ENCODE measurements around the gene ZNF549. TPM values are rescaled to one million over a fixed set of nuclear protein-coding genes. Genes with fewer than 3 reads are reported as not detected.
"Not testable (repeated sequence)": the region's sequence is repeated elsewhere in the genome, so short reads cannot be mapped to it uniquely, and the experiment has no call there.

The ZNF549 gene
- 3.4 TPM for polyA plus RNA-seq (2012; ENCODE audit: missing spikeins)

DNA sequence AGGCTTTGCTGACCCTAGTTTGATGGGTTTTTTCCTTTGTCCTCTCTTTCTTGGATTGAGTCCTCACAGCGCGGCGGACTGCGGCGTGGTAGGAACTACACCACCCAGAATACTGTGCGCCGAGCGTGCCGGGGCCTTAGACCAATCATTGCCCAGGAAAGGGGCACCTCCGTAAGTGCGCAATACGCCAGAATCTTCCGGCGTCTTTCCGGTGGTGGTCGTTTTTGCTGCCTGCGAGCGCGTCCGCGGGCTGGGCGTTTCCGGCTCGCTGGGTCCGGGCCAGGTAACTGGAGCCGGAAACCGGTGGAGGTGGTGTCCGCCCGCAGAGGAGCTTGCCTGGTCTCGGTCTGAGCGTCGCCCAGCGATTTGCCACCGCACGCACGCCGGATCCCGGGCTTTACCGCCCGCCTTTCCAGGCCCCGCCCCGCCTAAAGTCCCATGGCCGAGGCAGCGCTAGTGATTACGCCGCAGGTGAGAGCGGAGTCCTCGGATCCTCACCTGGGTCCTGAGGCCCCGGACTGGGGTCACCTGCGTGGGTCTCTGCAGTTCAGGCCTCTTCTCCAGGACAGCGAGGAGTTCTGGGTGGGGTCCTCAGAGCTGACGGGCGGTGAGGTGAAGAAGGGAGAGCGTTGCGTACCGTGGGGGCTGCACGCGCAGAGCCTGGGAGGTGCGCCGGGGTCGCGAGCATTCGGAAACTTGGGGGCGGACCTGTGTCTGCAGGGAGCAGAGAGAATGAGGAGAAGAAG, at the start of gene ZNF549:
TSS of gene ZNF549 (plus strand) at position 221 of the 746 bp plus-strand sequence. CDS start at position 439, 218 bp downstream.
- DNase-seq (ENCODE audit: insufficient read length): peak; percentile 75
- TF ChIP-seq POLR2A (IDR thresholded peaks at IDR 0.05; ENCODE audit: low read depth, low read length) (peak; percentile 80; the same call in 1 of the 2 replicates), TAF1 (IDR thresholded peaks at IDR 0.05; ENCODE audit: borderline replicate concordance, low read depth, low read length) (peak; percentile 46; the same call in 1 of the 2 replicates), POLR2AphosphoS5 (IDR thresholded peaks at IDR 0.05; ENCODE audit: low read depth, low read length) (peak; percentile 70)
- peak; percentile 88 for FAIRE-seq

GRCh38 chr19:57487477-57488298, 39.5 kb upstream of the ZNF549 start, which contains the start of gene ZNF419:
TSS of gene ZNF419 (plus strand) at chr19:57487750. CDS start at chr19:57487951, 201 bp downstream.
- peak; percentile 31; the same call in 1 of the 2 replicates for TF ChIP-seq TAF1 (IDR thresholded peaks at IDR 0.05; ENCODE audit: borderline replicate concordance, low read depth, low read length)
- peak; percentile 72; the same call in 1 of the 2 replicates for TF ChIP-seq POLR2A (IDR thresholded peaks at IDR 0.05; ENCODE audit: low read depth, low read length)
- peak; percentile 67; the same call in 1 of the 2 replicates for TF ChIP-seq POLR2AphosphoS5 (IDR thresholded peaks at IDR 0.05; ENCODE audit: low read depth, low read length)
- FAIRE-seq (peak; percentile 92), DNase-seq (ENCODE audit: insufficient read length) (peak; percentile 75)

- not testable (repeated sequence) for DNase-seq (ENCODE audit: insufficient read length); FAIRE-seq
Observed at GRCh38 chr19:57488299-57488644, 38.9 kb upstream of the ZNF549 start.

DNA sequence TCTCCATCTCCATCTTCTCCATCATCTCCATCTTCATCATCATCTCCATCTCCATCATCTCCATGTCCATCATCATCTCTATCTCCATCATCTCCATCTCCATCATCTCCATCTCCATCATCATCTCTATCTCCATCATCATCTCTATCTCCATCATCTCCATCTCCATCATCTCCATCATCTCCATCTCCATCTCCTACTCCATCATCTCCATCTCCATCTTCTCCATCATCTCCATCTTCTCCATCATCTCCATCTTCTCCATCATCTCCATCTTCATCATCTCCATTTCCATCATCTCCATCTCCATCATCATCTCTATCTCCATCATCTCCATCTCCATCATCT, 27.9 kb upstream of the ZNF549 start:
- not testable (repeated sequence) for FAIRE-seq; DNase-seq (ENCODE audit: insufficient read length)

- DNase-seq (ENCODE audit: insufficient read length) (peak; percentile 79), FAIRE-seq (peak; percentile 98)
- TF ChIP-seq POLR2AphosphoS5 (IDR thresholded peaks at IDR 0.05; ENCODE audit: low read depth, low read length) (peak; percentile 84), TAF1 (IDR thresholded peaks at IDR 0.05; ENCODE audit: borderline replicate concordance, low read depth, low read length) (peak; percentile 51; the same call in 1 of the 2 replicates), POLR2A (IDR thresholded peaks at IDR 0.05; ENCODE audit: low read depth, low read length) (peak; percentile 92)
Observed at GRCh38 chr19:57499680-57500395, 27.3 kb upstream of the ZNF549 start, which contains the start of gene ZNF773. TSS of gene ZNF773 (plus strand) at chr19:57499938. CDS start at chr19:57500081, 143 bp downstream.

DNA sequence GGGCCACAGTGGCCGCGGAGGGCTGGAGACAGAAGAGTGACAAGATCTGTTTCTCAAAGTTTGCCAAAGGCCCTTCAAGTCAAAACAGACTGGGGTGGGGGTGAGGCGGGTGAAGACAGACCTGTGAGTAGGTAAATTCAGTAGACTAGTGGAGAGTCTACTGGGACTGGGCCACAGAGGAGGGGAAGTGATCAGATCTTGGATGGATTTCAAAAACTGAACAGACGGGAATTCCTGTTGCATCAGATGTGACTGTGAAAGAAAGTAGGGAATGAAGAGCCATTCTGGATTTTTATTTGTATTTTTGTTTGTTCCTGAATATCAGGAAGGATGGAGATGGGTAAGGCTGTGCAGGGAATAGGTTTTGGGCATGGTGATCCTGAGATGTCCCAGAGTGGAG, 26.8 kb upstream of the ZNF549 start:
- not testable (repeated sequence) for FAIRE-seq; DNase-seq (ENCODE audit: insufficient read length)

DNA sequence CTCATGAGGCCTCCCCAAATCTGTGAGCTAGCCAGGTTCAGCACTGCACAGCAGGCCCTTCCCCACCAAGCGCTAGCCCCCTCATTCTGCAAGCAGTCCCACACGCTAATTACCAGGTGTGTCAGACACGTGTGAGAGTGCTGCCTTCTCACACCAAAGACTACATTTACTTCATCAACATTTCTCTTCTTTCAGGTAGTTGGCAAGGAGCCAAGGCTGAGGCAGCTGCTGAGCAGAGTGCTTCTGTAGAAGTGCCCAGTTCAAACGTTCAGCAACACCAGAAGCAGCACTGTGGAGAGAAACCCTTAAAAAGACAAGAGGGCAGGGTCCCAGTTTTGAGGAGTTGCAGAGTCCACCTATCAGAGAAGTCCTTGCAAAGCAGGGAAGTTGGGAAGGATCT, 21.0 kb upstream of the ZNF549 start:
- TF ChIP-seq POLR2AphosphoS5 (IDR thresholded peaks at IDR 0.05; ENCODE audit: low read depth, low read length): no peak
- FAIRE-seq: no peak
- no peak for DNase-seq (ENCODE audit: insufficient read length)

DNA sequence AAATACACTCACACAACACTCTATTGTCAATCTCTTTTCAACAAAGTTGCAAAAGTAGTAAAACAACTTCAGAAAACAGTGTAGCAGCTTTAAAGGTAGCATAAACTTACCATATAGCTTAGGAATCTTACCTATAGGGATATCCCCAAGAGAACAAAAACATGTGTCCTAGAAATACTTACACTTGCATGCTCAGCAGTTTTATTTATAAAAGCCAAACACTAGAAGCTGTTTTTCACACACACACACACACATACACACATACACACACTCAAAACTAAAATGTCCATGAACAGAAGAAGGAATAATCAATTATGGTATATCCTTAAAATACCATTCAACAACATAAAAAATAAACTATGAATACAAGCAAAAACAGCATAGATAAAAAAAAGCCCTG, 15.7 kb upstream of the ZNF549 start:
- DNase-seq (ENCODE audit: insufficient read length) (no peak), FAIRE-seq (no peak)
- TF ChIP-seq TAF1 (IDR thresholded peaks at IDR 0.05; ENCODE audit: borderline replicate concordance, low read depth, low read length): no peak

- TF ChIP-seq POLR2AphosphoS5 (IDR thresholded peaks at IDR 0.05; ENCODE audit: low read depth, low read length) (no peak), POLR2A (IDR thresholded peaks at IDR 0.05; ENCODE audit: low read depth, low read length) (no peak), TAF1 (IDR thresholded peaks at IDR 0.05; ENCODE audit: borderline replicate concordance, low read depth, low read length) (no peak)
- DNase-seq (ENCODE audit: insufficient read length) (no peak), FAIRE-seq (no peak)
Observed at GRCh38 chr19:57512845-57513244, 14.3 kb upstream of the ZNF549 start.

GRCh38 chr19:57515255-57515654, 11.9 kb upstream of the ZNF549 start:
- TF ChIP-seq POLR2A (IDR thresholded peaks at IDR 0.05; ENCODE audit: low read depth, low read length) (no peak), TAF1 (IDR thresholded peaks at IDR 0.05; ENCODE audit: borderline replicate concordance, low read depth, low read length) (no peak), POLR2AphosphoS5 (IDR thresholded peaks at IDR 0.05; ENCODE audit: low read depth, low read length) (no peak)
- no peak for DNase-seq (ENCODE audit: insufficient read length)
- no peak for FAIRE-seq

GRCh38 chr19:57518021-57518420, 9.1 kb upstream of the ZNF549 start:
- not testable (repeated sequence) for FAIRE-seq; DNase-seq (ENCODE audit: insufficient read length)

GRCh38 chr19:57537953-57538547, 10.9 kb downstream of the ZNF549 start:
- DNase-seq (ENCODE audit: insufficient read length): no peak
- TF ChIP-seq TAF1 (IDR thresholded peaks at IDR 0.05; ENCODE audit: borderline replicate concordance, low read depth, low read length): no peak
- TF ChIP-seq POLR2AphosphoS5 (IDR thresholded peaks at IDR 0.05; ENCODE audit: low read depth, low read length): no peak
- no peak for TF ChIP-seq POLR2A (IDR thresholded peaks at IDR 0.05; ENCODE audit: low read depth, low read length)
- no peak for FAIRE-seq
